Tibial nerve (tissue), 3 donors: Measurements from ENCODE around the gene CALM1.

Experiments
- CTCF ChIP-seq, 5 experiments: fragments of 200-600 bp in 3 of 5; fragments of 450-650 bp in 2 of 5; sonication (generic) in 3 of 5; IDR thresholded peaks; one replicate each; pipeline ENCODE4 v1.5.1; 2016 to 2019; ENCODE audit warnings: antibody characterized with exemption in 5 of 5, mild to moderate bottlenecking in 3 of 5, moderate library complexity in 2 of 5
- POLR2A ChIP-seq, 2 donors: fragments of 450-650 bp; IDR thresholded peaks; one replicate each; pipeline ENCODE4 v1.6.1; 2017; ENCODE audit warnings: antibody characterized with exemption in 2 of 2, mild to moderate bottlenecking in 2 of 2, moderate library complexity in 2 of 2

GRCh38 chr14:90386321-90386720, 10.5 kb upstream of the CALM1 start:
- TF ChIP-seq POLR2A (IDR thresholded peaks at IDR 0.05), result no peak
- TF ChIP-seq CTCF (IDR thresholded peaks at IDR 0.05), result no peak
